H9 (cell line): ENCODE data around the gene GIMAP1. TPM values are rescaled to one million over a fixed set of nuclear protein-coding genes. Genes with fewer than 3 reads are reported as not detected.
A peak's percentile ranks its signal among the peaks of the same experiment; 100 is the strongest.

ENCODE experiments used
- DNase-seq: peaks from one replicate; pipeline ENCODE4 v3.0.0-alpha.2; 2017
- H2AFZ ChIP-seq: one replicate; pipeline ENCODE4 v1.6.1; 2013; ENCODE audit warnings: mild to moderate bottlenecking, low read length, control low read depth, moderate library complexity
- H2AK5ac ChIP-seq: 2 replicates; pipeline ENCODE4 v1.6.1; 2013; ENCODE audit warnings: low read length, control low read depth, mixed read lengths; ENCODE audit not compliant: insufficient read length
- H2BK120ac ChIP-seq: one replicate; pipeline ENCODE4 v1.6.1; 2013; ENCODE audit warnings: low read depth, mild to moderate bottlenecking, low read length, control low read depth, inconsistent platforms; ENCODE audit not compliant: poor library complexity, severe bottlenecking
- H2BK12ac ChIP-seq: 2 replicates; pipeline ENCODE4 v1.6.1; 2013; ENCODE audit warnings: low read length, control low read depth, mixed read lengths, low read depth; ENCODE audit not compliant: insufficient read length
- H2BK15ac ChIP-seq: 2 replicates; pipeline ENCODE4 v1.6.1; 2013; ENCODE audit warnings: low read depth, low read length, control low read depth
- H2BK20ac ChIP-seq: one replicate; pipeline ENCODE4 v1.6.1; 2013; ENCODE audit warnings: low read depth, mild to moderate bottlenecking, low read length, control low read depth, inconsistent platforms; ENCODE audit not compliant: poor library complexity, severe bottlenecking
- H2BK5ac ChIP-seq: 2 replicates; pipeline ENCODE4 v1.6.1; 2013; ENCODE audit warnings: low read length, control low read depth, mixed read lengths; ENCODE audit not compliant: insufficient read length
- H3K14ac ChIP-seq: 2 replicates; pipeline ENCODE4 v1.6.1; 2013; ENCODE audit warnings: low read length, control low read depth; ENCODE audit not compliant: insufficient read depth
- H3K18ac ChIP-seq: 2 replicates; pipeline ENCODE4 v1.6.1; 2013; ENCODE audit warnings: low read depth, mild to moderate bottlenecking, mixed read lengths, low read length, control low read depth; ENCODE audit not compliant: insufficient read length
- H3K23ac ChIP-seq: 2 replicates; pipeline ENCODE4 v1.6.1; 2013; ENCODE audit warnings: low read length, control low read depth, mixed read lengths, low read depth; ENCODE audit not compliant: insufficient read length
- H3K23me2 ChIP-seq: 2 replicates; pipeline ENCODE4 v1.6.1; 2013; ENCODE audit warnings: low read depth, mild to moderate bottlenecking, mixed read lengths, low read length, control low read depth; ENCODE audit not compliant: insufficient read length, poor library complexity, severe bottlenecking
- H3K27ac ChIP-seq: 2 replicates; pipeline ENCODE4 v1.5.1; 2013; ENCODE audit warnings: low read length, control low read depth, mixed read lengths, low read depth; ENCODE audit not compliant: insufficient read length
- H3K27me3 ChIP-seq: 2 replicates; pipeline ENCODE4 v1.6.1; 2013; ENCODE audit warnings: low read length, control low read depth, inconsistent platforms; ENCODE audit not compliant: insufficient read depth
- H3K4ac ChIP-seq: 2 replicates; pipeline ENCODE4 v1.6.1; 2013; ENCODE audit warnings: low read depth, mild to moderate bottlenecking, control low read depth, inconsistent platforms, low read length, moderate library complexity
- H3K4me1 ChIP-seq: 2 replicates; pipeline ENCODE4 v1.6.1; 2013; ENCODE audit warnings: low read length, control low read depth, inconsistent platforms; ENCODE audit not compliant: insufficient read depth
- H3K4me2 ChIP-seq: 2 replicates; pipeline ENCODE4 v1.6.1; 2013; ENCODE audit warnings: low read length, control low read depth, mixed read lengths; ENCODE audit not compliant: insufficient read length, insufficient read depth
- H3K56ac ChIP-seq: 2 replicates; pipeline ENCODE4 v1.6.1; 2013; ENCODE audit warnings: low read depth, mild to moderate bottlenecking, mixed read lengths, low read length, control low read depth; ENCODE audit not compliant: insufficient read length
- H3K79me1 ChIP-seq: 2 replicates; pipeline ENCODE4 v1.6.1; 2013; ENCODE audit warnings: low read depth, mild to moderate bottlenecking, moderate library complexity, low read length, control low read depth, inconsistent platforms; ENCODE audit not compliant: insufficient read depth, poor library complexity, severe bottlenecking
- H3K79me2 ChIP-seq: 2 replicates; pipeline ENCODE4 v1.6.1; 2013; ENCODE audit warnings: low read length, control low read depth, inconsistent platforms; ENCODE audit not compliant: insufficient read depth
- H3K9ac ChIP-seq: 2 replicates; pipeline ENCODE4 v1.6.1; 2013; ENCODE audit warnings: low read length, control low read depth, mixed read lengths; ENCODE audit not compliant: insufficient read length; ENCODE audit errors: extremely low read depth
- H3K9me3 ChIP-seq: one replicate; pipeline ENCODE4 v1.6.1; 2013; ENCODE audit warnings: low read depth, low read length, inconsistent platforms; ENCODE audit not compliant: control insufficient read depth
- H3T11ph ChIP-seq: one replicate; pipeline ENCODE4 v1.6.1; 2013; ENCODE audit warnings: mild to moderate bottlenecking, low read length, control low read depth, inconsistent platforms
- H4K20me1 ChIP-seq: one replicate; pipeline ENCODE4 v1.6.1; 2013; ENCODE audit not compliant: control insufficient read depth, insufficient read length, insufficient read depth
- H4K5ac ChIP-seq: 2 replicates; pipeline ENCODE4 v1.6.1; 2013; ENCODE audit warnings: low read depth, mild to moderate bottlenecking, mixed read lengths, low read length, control low read depth; ENCODE audit not compliant: insufficient read length
- H4K8ac ChIP-seq: replicated peaks from 2 replicates; pipeline ENCODE4 v1.6.1; 2013; ENCODE audit warnings: low read length, control low read depth, mixed read lengths, low read depth; ENCODE audit not compliant: insufficient read length
- H4K91ac ChIP-seq: 2 replicates; pipeline ENCODE4 v1.6.1; 2013; ENCODE audit warnings: low read depth, mild to moderate bottlenecking, moderate library complexity, mixed read lengths, low read length, control low read depth; ENCODE audit not compliant: insufficient read length
- H3K27ac Mint-ChIP-seq, 3 experiments: 2 replicates in 2 of 3; 3 replicates in 1 of 3; pipeline ENCODE4 v1.8.0; 2020 to 2021; ENCODE audit warnings: mixed read lengths in 3 of 3, mild to moderate bottlenecking in 1 of 3, moderate library complexity in 1 of 3
- H3K27me3 Mint-ChIP-seq: 2 replicates; pipeline ENCODE4 v1.8.0; 2021; ENCODE audit warnings: low read depth, mild to moderate bottlenecking, moderate library complexity, mixed read lengths
- H3K36me3 Mint-ChIP-seq, 3 experiments: 2 replicates in 2 of 3; 3 replicates in 1 of 3; pipeline ENCODE4 v1.8.0; 2020 to 2021; ENCODE audit warnings: low read depth in 3 of 3, mixed read lengths in 3 of 3; ENCODE audit not compliant: insufficient read depth in 1 of 3
- H3K4me1 Mint-ChIP-seq, 2 experiments: 2 replicates each; pipeline ENCODE4 v1.8.0; 2020; ENCODE audit warnings: mixed read lengths in 2 of 2
- H3K4me3 Mint-ChIP-seq, 2 experiments: 2 replicates in 1 of 2; 3 replicates in 1 of 2; pipeline ENCODE4 v1.8.0; 2020 to 2021; ENCODE audit warnings: mild to moderate bottlenecking in 2 of 2, mixed read lengths in 2 of 2, moderate library complexity in 1 of 2
- H3K9me3 Mint-ChIP-seq, 2 experiments: 2 replicates in 1 of 2; 3 replicates in 1 of 2; pipeline ENCODE4 v1.8.0; 2020; ENCODE audit warnings: mild to moderate bottlenecking in 2 of 2, mixed read lengths in 2 of 2, moderate library complexity in 1 of 2
- CTCF ChIP-seq: fragments of 200-600 bp; sonication (generic); conservative IDR thresholded peaks from 3 replicates; pipeline ENCODE4 v1.8.0; 2021; ENCODE audit warnings: antibody characterized with exemption, mild to moderate bottlenecking
- WGBS: extraction: QIAGEN DNeasy Blood & Tissue Kit; methylation state at CpG from one replicate; pipeline ENCODE4 v1.1.7; 2013; ENCODE audit warnings: missing lambda C conversion rate, low lambda C conversion rate, mixed read lengths; ENCODE audit not compliant: insufficient read length; ENCODE audit errors: extremely low coverage; 5-methylcytosine and 5-hydroxymethylcytosine counted together
- total RNA-seq: library from RNA; stranded (reverse); gene quantifications from 2 replicates; pipeline ENCODE4 v1.2.1, GENCODE V29; 2021

Gene GIMAP1
- total RNA-seq, 1 experiment from 2014 or later: not detected

- no peak overlapping the region for H2BK15ac ChIP-seq
- no peak overlapping the region for H2BK20ac ChIP-seq
- Mint-ChIP-seq H3K27ac (no peak overlapping the region), H3K4me3 (no peak overlapping the region), H3K27me3 (peaks cover 87% of the 10 kb centered on the region), H3K4me1 (no peaks in the 10 kb centered on the region), H3K36me3 (no peaks in the 10 kb centered on the region), H3K9me3 (no peaks in the 10 kb centered on the region)
- H3K4me1 ChIP-seq: no peaks in the 10 kb centered on the region
- no peak overlapping the region for H4K5ac ChIP-seq
- H3K23me2 ChIP-seq: no peaks in the 10 kb centered on the region
- no peak overlapping the region for H2AFZ ChIP-seq
- H3K4ac ChIP-seq: no peak overlapping the region
- WGBS: no CpG with 5 or more reads among the region's 3 CpGs
- no peak overlapping the region for H3K9ac ChIP-seq
- H2BK5ac ChIP-seq: no peak overlapping the region
- H4K8ac ChIP-seq: no peak overlapping the region
- H3K79me1 ChIP-seq: no peaks in the 10 kb centered on the region
- no peaks in the 10 kb centered on the region for H3K9me3 ChIP-seq
- DNase-seq: no peak
- H3T11ph ChIP-seq: no peak overlapping the region
- no peak overlapping the region for H2BK12ac ChIP-seq
- H3K18ac ChIP-seq: no peak overlapping the region
- no peak overlapping the region for H2BK120ac ChIP-seq
- no peak overlapping the region for H3K56ac ChIP-seq
- no peak overlapping the region for H3K23ac ChIP-seq
- H3K79me2 ChIP-seq: no peaks in the 10 kb centered on the region; the same call in 1 of the 2 replicates
- no peak overlapping the region for H3K27ac ChIP-seq
- peak; percentile 69 for TF ChIP-seq CTCF
- H3K27me3 ChIP-seq: no peaks in the 10 kb centered on the region; the same call in 1 of the 2 replicates
- no peaks in the 10 kb centered on the region for H4K20me1 ChIP-seq
- no peak overlapping the region for H3K4me2 ChIP-seq
- no peak overlapping the region for H4K91ac ChIP-seq
- no peak overlapping the region for H3K14ac ChIP-seq
- no peak overlapping the region for H2AK5ac ChIP-seq
Observed at GRCh38 chr7:150753826-150754603, 37.6 kb downstream of the GIMAP1 start.
